ENCODE measurements around the gene RELCH.

The RELCH gene

GRCh38 chr18:62324181-62324828 is 137.2 kb downstream of the RELCH start:
- no peak for DNase-seq

- no peak for DNase-seq
Measured at GRCh38 chr18:62324917-62325805, 138.1 kb downstream of the RELCH start, which contains the start of gene TNFRSF11A. Gene TNFRSF11A (plus strand): TSS chr18:62325310. CDS start chr18:62325353, 43 bp downstream.

- no peak for DNase-seq
Measured at GRCh38 chr18:62325806-62326645, 139.0 kb downstream of the RELCH start.

GRCh38 chr18:62326646-62327348 is 139.7 kb downstream of the RELCH start:
- no peak for DNase-seq

GRCh38 chr18:62327977-62328376 is 140.9 kb downstream of the RELCH start:
- no peak for DNase-seq

GRCh38 chr18:62328586-62329525 is 141.8 kb downstream of the RELCH start:
- DNase-seq, result no peak

GRCh38 chr18:62329691-62330454 is 142.8 kb downstream of the RELCH start:
- DNase-seq, result peak; percentile 41

GRCh38 chr18:62330650-62331049 is 143.6 kb downstream of the RELCH start:
- DNase-seq, result no peak

GRCh38 chr18:62331581-62332356 is 144.7 kb downstream of the RELCH start:
- no peak for DNase-seq

GRCh38 chr18:62332431-62332830 is 145.4 kb downstream of the RELCH start:
- DNase-seq, result no peak

GRCh38 chr18:62332964-62333695 is 146.1 kb downstream of the RELCH start:
- no peak for DNase-seq

- DNase-seq, result peak; percentile 13
Measured at GRCh38 chr18:62334120-62334519, 147.1 kb downstream of the RELCH start.

- no peak for DNase-seq
Measured at GRCh38 chr18:62335494-62335893, 148.4 kb downstream of the RELCH start.

- DNase-seq, result no peak
Measured at GRCh38 chr18:62336618-62337017, 149.6 kb downstream of the RELCH start.

- no peak for DNase-seq
Measured at GRCh38 chr18:62337336-62337735, 150.3 kb downstream of the RELCH start.

GRCh38 chr18:62338446-62339105 is 151.5 kb downstream of the RELCH start:
- DNase-seq, result no peak

GRCh38 chr18:62339106-62339988 is 152.3 kb downstream of the RELCH start:
- peak; percentile 61 for DNase-seq
